MCF 10A (cell line): ENCODE data around the gene DGKG. TPM values are rescaled to one million over a fixed set of nuclear protein-coding genes. Genes with fewer than 3 reads are reported as not detected.

Experiments used
- BruUV-seq: library from RNA; stranded (reverse); fragments of 400-500 nt; replicated peaks from 2 replicates; lab custom pipeline; 2021; lab: Mats Ljungman, UMichigan
- CTCF ChIA-PET: fragments of 300-600 bp; sonication (Branson Sonifier 250); formaldehyde crosslinking; extraction: SDS; loops from one replicate; lab custom pipeline; 2021; ENCODE audit warnings: antibody characterized with exemption, inconsistent platforms; lab: Yijun Ruan, JAX
- POLR2A ChIA-PET: fragments of 300-600, 350-650 bp; sonication (Branson Sonifier 250); formaldehyde crosslinking; extraction: SDS; loops from one replicate; lab custom pipeline; 2020; ENCODE audit warnings: antibody characterized with exemption, inconsistent platforms; lab: Yijun Ruan, JAX
- DNase-seq: peaks from one replicate; pipeline ENCODE4 v3.0.0-alpha.2; 2018; ENCODE audit not compliant: unreplicated experiment
- H3K27ac Mint-ChIP-seq: one replicate; pipeline ENCODE4 v1.8.0; 2022; ENCODE audit warnings: mild to moderate bottlenecking, low read depth, mixed read lengths; ENCODE audit not compliant: unreplicated experiment
- H3K27me3 Mint-ChIP-seq: one replicate; pipeline ENCODE4 v1.8.0; 2022; ENCODE audit warnings: mixed read lengths; ENCODE audit not compliant: insufficient read depth, unreplicated experiment
- H3K36me3 Mint-ChIP-seq: one replicate; pipeline ENCODE4 v1.8.0; 2022; ENCODE audit warnings: mild to moderate bottlenecking, moderate library complexity, mixed read lengths; ENCODE audit not compliant: insufficient read depth, unreplicated experiment
- H3K4me1 Mint-ChIP-seq: one replicate; pipeline ENCODE4 v1.8.0; 2022; ENCODE audit warnings: mixed read lengths; ENCODE audit not compliant: insufficient read depth, unreplicated experiment
- H3K4me3 Mint-ChIP-seq: one replicate; pipeline ENCODE4 v1.8.0; 2022; ENCODE audit warnings: mild to moderate bottlenecking, moderate library complexity, mixed read lengths; ENCODE audit not compliant: unreplicated experiment
- H3K9me3 Mint-ChIP-seq: one replicate; pipeline ENCODE4 v1.8.0; 2022; ENCODE audit warnings: mixed read lengths; ENCODE audit not compliant: unreplicated experiment
- CTCF ChIP-seq: fragments of 200-600 bp; IDR thresholded peaks from one replicate; pipeline ENCODE4 v1.8.0; 2022; ENCODE audit warnings: antibody characterized with exemption, mild to moderate bottlenecking; ENCODE audit not compliant: unreplicated experiment
- intact Hi-C: fragments of 100-400 bp; cut with micrococcal nuclease; formaldehyde crosslinking; loops from 2 replicates; pipeline ENCODE4 v1.14.1; 2022
- total RNA-seq: library from RNA; stranded (reverse); gene quantifications from 2 replicates; pipeline ENCODE4 v1.2.3, GENCODE V29; 2022

The DGKG gene
- total RNA-seq, 1 experiment from 2014 or later, result not detected

DNA sequence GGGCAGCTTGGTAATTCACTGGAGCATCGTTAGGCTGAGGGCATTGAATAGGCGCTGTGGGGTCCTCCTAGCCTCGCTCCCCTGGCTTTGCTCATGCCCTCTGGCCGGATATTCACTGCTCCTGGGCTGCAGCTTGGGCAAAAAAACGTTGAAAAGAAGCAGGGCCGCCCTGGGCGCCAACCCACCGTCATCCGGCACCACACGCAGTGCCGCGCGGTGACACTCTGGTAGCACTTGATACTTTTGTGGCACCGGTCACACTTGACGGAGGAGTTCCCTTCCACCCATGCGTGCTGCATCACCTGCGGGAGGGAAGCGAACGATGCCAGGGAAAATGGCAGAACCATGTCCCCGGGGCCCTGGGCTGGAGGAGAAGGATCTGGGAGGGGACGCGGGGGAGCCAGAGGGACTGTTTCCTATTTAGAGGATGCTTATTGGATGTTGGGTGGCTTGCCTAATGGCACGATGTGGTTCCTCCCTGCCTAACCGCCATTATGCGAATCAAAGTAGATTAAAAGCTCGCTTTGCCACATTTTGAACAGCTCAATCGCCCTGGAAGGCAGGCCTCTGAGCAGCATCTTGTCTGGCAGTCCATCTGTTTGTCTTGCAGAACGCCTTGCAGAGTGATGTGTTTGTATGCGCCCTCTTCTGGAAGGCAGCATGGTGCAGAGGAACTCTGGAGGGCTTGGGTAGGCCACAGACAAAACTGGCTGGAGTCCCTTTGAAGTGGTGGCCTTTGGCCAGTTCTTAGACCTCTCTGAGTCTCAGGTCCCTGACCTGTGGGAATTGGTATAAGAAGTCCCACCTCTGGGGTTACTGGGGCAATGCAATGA is 93.2 kb downstream of the DGKG start:
- TF ChIP-seq CTCF, result peak; percentile 18
- ChIA-PET POLR2A (no interaction called here), CTCF (interaction anchor here (0.7 kb wide), 1 partner anchor 286 kb away, joined by 3 read pairs; no protein-coding TSS in a partner anchor)
- Mint-ChIP-seq H3K27me3 (peaks cover 31% of the 10 kb centered on the region), H3K4me3 (no peak overlapping the region), H3K27ac (no peak overlapping the region), H3K9me3 (no peaks in the 10 kb centered on the region), H3K4me1 (no peaks in the 10 kb centered on the region), H3K36me3 (no peaks in the 10 kb centered on the region)
- BruUV-seq, result no TSS peak
- intact Hi-C loops, result no loop called here
- peak; percentile 11 for DNase-seq

DNA sequence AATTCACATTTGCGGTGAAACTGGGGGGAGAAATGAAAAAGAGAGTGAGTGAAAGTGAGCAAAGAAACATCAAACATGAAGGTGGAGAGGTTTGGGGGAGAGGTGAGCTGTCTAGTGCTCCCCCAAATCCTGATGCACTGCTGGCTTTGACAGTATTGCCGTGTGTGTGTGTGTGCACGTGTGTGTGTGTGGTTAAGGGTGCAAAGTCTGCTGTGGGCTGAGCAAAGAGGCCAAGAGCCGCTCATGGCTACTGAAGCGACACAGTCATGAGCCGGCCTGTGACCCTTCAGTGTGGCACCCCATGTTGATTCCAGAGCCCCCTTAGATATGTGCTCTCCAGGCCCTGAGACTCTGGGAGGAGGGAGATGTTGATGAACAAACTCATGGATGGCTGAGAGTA is 94.3 kb downstream of the DGKG start:
- H3K27me3 Mint-ChIP-seq, result peaks cover 31% of the 10 kb centered on the region
- H3K27ac Mint-ChIP-seq, result no peak overlapping the region
- no peak for TF ChIP-seq CTCF
- no peak for DNase-seq
- BruUV-seq, result no TSS peak
- CTCF ChIA-PET, result interaction anchor here (0.7 to 2.7 kb wide), 3 partner anchors 9 to 285 kb away, joined by 3 to 8 read pairs (median 7); no protein-coding TSS in a partner anchor
- POLR2A ChIA-PET, result no interaction called here
- intact Hi-C loops, result no loop called here
- no peaks in the 10 kb centered on the region for H3K9me3 Mint-ChIP-seq
- no peaks in the 10 kb centered on the region for H3K36me3 Mint-ChIP-seq
- H3K4me1 Mint-ChIP-seq, result no peaks in the 10 kb centered on the region
- H3K4me3 Mint-ChIP-seq, result no peak overlapping the region

GRCh38 chr3:186264608-186265400 is 97.2 kb downstream of the DGKG start:
- H3K9me3 Mint-ChIP-seq, result no peaks in the 10 kb centered on the region
- no peak overlapping the region for H3K27ac Mint-ChIP-seq
- no peak for DNase-seq
- peaks cover 1% of the 10 kb centered on the region for H3K4me1 Mint-ChIP-seq
- ChIA-PET POLR2A (interaction anchor here (0.6 to 0.7 kb wide), 2 partner anchors 27 to 149 kb away, joined by 3 to 4 read pairs; no protein-coding TSS in a partner anchor), CTCF (interaction anchor here (0.6 to 2.7 kb wide), 5 partner anchors 12 to 1020 kb away, joined by 3 to 7 read pairs (median 4); no protein-coding TSS in a partner anchor)
- H3K4me3 Mint-ChIP-seq, result no peak overlapping the region
- no peak for TF ChIP-seq CTCF
- intact Hi-C loops, result no loop called here
- BruUV-seq, result no TSS peak
- H3K27me3 Mint-ChIP-seq, result peaks cover 16% of the 10 kb centered on the region
- H3K36me3 Mint-ChIP-seq, result no peaks in the 10 kb centered on the region

DNA sequence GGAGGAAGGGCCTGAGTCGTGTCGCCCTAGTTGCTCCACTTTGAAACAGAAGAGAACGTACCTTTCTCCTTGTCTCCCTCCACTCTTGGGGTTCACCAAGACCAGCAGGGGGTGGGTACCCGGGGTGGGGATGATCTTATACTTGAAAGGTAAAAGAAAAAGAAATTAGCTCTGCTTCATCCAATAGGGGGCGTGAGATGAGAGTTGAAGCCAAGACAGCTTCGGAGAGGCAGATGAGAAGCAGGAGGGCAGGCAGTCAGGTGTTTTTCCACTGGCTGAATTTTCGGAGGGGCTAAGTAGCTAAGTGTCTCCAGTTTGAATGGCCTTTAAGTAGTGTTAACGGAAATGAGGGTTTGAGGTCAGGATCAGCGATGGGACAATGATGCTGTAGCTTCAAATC is 100.4 kb downstream of the DGKG start:
- no TSS peak for BruUV-seq
- Mint-ChIP-seq H3K27me3 (peaks cover 7% of the 10 kb centered on the region), H3K9me3 (no peaks in the 10 kb centered on the region), H3K4me1 (peaks cover 5% of the 10 kb centered on the region), H3K36me3 (no peaks in the 10 kb centered on the region), H3K4me3 (no peak overlapping the region), H3K27ac (no peak overlapping the region)
- no peak for TF ChIP-seq CTCF
- intact Hi-C loops, result no loop called here
- DNase-seq, result peak; percentile 33
- CTCF ChIA-PET, result interaction anchor here (0.6 to 2.5 kb wide), 4 partner anchors 163 to 492 kb away, joined by 3 to 15 read pairs (median 4); no protein-coding TSS in a partner anchor
- POLR2A ChIA-PET, result interaction anchor here (0.5 kb wide), 2 partner anchors 13 to 75 kb away, joined by 3 read pairs; no protein-coding TSS in a partner anchor
